Femur (tissue), 1 donor: ENCODE measurements around the gene SCGN.

Source experiments
- DNase-seq: peaks from one replicate; pipeline ENCODE4 v3.0.0-alpha.2; 2017

SCGN gene

DNA sequence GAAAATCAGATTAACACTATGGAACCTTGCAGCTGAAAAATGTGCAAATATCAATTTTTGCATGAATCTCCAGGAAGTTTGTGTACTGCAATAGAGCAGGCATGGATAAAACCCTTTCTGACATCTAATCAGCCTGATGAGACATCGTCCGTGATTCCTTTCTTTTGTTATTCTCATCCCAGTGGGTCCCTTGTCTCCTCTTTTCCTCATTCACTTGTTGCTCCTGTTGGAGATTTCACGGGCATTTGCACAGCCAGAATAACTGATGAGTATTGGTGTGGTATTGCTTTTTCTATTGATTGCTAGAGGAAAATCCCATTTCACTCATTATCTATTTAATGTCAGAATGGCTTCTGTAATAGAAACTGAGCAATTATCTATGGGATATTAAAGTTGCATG is 39.9 kb downstream of the SCGN start:
- DNase-seq: no peak

DNA sequence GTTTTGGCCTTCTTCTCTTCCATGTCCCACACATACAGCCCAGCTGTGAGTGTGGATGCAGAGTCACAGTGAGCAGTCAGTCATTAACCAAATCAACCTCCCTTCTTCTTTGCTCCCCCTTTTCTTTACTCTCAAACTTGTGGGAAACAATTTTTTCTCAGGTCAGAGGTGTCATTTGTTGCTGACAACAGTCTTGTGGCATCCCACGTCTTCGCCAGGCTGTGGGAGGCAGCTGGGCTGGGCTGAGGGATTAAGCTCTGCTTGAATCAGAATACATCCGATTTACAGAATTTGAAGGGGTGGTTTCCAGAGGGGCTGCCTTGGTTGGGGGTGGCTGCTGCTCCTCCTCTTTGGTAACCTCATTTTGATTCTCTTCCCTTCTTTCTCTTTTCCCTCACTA is 40.5 kb downstream of the SCGN start:
- DNase-seq: no peak

DNA sequence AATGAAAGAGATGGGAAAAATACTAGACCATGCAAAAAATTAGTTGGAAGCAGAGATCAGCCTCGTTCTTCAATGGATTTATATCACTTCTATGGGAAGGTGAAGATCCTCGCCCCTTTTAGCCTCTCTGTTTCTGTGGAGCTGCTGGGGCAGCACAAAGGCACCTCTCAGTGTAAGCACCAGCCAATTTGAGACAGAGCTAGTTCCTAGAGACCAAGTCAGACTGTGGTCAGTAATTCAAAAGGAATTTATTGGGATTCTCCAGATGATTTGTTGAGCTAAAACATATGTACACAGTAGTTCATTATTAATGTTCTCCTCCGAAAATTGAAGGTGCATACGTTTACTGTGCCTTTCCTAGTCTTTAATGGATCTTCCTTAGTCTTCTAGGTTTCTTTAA is 42.4 kb downstream of the SCGN start:
- DNase-seq: no peak

DNA sequence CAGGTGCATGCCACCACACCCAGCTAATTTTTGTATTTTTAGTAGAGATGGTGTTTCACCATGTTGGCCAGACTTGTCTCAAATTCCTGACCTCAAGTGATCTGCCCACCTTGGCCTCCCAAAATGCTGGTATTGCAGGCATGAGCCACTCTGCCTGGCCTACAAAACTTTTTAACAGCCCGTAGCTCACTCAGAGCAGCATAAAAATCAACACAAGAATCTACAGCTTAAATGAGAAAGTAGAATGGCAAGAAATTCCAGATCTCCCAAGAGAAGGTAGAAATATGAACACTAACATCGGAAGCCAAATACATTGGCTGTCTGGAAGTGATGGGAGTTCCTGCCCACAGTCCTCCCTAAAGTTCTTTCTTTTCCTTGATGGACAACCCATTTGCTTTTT is 43.7 kb downstream of the SCGN start:
- DNase-seq: no peak

DNA sequence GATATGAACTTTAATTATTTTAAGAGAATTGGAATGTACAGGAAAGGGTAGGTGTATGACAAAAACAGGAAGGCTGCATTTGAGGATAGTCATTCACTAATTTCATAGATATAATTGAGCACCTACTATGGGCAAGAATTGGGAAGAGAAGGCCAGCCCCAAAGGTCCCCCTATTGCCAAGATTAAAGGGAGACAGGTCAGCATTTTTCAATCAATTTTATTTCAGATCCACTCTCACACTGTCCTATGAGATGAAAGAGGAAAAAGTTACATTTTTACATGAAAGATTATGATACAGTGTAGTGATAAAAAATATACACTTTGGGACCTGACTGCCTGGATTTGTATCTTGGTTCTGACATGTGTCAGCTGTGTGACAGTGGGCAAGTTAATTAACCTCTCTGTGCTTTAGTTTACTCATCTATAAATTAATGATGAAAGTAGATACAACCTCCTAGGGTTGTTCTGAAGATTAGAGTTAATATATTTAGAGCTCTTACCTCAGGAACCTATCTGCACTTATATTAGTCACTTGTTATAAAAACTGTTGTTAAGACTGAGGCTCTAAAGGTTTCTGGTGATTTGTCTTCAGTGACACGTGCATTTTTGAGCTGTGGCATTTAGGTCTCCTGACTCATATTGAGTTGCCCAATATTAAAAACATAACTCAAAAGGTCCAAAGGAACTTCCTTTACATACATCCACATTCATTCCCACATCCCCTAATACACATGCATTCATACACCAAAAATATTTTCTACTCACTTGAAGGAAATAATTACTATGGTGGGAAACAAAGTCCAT is 45.7 kb downstream of the SCGN start:
- no peak for DNase-seq

DNA sequence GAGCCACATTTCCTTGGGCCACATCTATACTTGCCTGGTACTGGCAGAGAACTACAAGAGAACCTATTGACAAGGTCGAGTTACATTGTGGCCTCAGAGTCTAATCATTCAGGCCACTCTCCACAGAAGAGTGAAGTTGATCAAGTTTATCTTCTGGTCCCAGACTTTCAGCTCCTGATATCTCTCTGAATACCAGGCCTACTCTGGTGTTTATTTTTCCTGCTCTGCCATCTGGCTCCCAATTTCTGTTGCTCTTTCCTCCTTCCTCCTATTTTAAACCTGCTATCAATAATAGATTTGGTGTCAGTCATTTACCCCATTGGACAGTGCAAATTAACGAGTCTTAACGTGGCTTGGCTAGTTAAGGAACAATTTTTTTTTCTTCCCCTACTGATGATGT is 46.6 kb downstream of the SCGN start:
- no peak for DNase-seq

DNA sequence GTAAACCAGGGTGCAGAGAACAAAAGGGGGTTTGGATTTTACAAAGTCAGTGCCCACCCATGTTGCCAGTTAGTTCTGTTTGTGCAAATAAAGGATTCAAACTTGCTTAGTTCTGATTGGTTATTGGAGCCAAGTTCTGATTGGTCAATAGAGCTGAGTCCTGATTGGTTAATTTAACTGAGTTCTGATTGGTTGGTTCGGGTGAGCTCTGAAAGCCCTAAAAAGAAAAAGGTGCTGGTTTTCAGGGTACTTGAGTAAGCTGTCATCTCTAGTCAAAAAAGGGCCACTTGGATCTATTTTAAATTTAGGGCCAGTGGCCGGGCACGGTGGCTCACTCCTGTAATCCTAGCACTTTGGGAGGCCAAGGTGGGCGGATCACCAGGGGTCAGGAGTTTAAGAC is 47.6 kb downstream of the SCGN start:
- DNase-seq: no peak

DNA sequence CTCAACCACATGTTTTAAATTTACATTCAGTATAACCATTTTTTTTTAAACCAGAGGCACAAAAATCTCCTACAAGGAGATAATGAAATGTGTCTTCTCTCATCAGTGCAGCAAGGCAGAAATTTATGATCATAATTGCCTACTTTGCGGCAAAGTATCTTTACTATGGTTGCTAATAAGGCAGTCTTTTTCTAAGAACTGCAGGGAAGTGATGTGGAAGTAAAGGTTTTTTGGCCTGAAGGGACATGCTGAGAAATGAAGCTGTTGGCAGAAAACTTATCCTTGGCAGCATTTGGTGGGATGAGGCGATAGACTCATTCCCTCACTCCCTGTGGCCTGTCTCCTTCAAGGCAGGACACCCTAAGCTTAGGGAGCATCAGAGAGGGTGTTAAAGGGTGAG is 48.7 kb downstream of the SCGN start:
- DNase-seq: peak; percentile 23

DNA sequence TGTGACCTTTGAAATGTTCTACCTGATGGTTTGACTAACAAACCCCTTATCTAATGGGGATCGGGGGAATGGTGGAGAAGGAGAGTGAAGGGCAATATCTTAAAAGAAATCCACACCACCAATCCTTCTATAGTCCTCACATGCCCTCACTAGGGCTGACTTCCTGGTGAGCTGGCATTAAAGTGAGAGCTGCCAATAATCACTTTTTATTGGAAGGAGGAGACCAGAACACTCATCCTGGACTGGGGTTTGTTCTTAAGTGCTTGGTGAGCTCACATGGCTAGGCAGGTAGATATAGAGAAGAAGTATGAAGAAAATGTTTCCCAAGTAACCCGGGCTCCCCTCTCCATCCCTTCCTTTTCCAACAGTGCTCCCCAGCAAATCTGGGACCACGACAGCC is 49.8 kb downstream of the SCGN start:
- no peak for DNase-seq

DNA sequence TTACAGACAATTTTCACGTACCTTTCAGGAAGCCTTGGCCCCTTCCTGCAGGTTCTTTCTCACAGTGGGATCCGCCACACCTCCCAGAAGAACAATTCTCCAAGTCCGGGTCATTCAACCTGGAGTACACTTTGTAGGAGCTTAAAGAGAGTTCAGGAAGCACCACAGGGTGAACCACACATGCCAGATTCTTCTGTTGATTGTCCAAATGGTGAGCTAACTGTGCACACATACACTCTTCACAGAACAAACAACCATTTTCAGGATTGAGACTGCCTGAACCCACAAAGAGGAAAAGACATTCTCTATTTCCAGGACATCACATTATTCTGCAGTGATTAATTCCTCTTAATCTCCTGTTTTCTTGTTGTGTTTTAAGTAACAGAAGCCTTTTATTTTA is 51.0 kb downstream of the SCGN start:
- no peak for DNase-seq

DNA sequence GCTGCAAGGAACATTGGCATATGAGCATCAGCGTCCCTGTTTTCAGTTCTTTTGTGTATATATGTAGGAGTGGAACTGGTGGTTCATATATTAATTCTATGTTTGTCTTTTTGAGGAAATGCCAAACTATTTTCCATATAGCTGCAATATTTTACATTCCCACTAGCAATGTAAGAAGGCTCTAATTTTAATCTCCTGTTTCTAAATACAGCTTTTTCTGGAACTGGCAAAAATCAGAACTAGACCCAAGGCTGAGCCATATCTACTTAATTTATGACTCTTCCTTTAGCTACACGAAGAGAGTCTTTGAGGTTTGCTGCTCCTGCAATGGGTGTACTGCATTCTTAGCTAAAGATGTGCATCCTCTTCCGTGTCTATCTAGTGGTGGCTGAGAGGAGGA is 52.0 kb downstream of the SCGN start:
- no peak for DNase-seq

DNA sequence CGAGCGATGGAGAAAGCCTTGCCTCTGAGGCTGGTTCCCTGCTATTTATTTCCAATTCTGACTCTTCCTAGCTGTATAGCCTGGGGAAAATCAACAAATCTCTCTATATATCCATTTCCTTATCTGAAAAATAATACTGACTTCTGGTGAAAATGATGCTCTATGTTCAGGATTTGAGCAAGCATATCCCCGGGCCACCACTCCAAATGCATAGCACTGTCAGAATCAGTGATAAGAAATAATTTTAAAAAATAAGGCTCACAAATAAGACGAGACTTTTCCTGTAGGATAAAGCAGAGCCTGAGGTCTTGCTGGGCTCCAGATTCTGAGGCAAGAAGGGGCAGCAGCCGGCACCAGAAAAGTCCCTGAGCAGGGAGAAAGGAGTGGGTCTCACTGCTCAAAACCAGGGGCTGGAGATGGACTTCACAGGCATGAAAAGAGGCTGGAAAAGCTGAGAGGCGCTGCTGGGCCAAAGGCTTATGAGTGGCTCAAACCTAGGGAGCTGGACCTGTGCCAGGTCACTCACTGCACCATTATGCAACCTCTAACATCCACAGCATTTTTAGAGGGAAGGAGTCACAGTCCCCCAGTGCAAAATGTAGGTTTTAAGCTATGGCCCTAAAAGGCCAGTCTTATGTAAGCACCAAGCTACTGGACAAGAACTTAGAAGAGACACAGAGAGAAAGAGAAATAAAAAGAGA is 54.4 kb downstream of the SCGN start:
- DNase-seq: no peak

DNA sequence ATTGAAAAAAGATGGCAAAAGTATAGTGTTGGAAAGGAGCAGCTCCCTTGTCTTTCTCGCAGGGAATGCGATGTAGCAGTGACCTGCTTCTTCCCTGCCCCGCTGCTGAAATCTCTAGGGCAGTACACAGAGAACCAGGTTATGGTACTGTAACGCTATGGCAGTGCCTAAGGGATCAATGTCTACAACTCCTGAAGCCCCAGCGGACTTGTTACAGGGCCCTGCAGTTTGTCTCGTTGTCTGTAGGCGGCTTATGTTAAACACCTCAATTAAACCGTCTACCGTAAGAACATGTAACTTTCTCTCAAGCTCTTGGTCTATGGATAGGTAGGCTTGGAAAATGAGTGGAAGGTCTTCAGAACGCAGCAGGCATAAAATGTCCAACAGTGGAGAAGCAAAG is 57.7 kb downstream of the SCGN start:
- no peak for DNase-seq

DNA sequence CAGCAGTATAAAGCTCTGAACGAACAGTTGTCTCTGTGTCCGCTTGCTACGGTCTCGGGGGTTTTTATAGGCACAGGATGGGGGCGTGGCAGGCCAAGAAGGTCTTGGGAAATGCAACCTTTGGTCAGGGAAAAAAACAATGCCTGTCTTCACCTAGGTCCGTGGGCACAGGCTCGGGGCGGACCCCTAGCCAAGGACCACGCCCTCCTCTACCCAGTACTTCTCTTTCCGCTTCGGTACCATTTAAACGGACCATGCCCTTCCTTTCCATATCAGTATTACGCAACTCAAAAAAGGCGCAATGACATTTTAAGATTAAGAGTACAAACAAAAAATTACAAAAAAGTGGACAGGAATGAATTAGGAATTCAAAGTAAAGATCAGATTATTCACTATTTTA is 58.3 kb downstream of the SCGN start:
- no peak for DNase-seq

DNA sequence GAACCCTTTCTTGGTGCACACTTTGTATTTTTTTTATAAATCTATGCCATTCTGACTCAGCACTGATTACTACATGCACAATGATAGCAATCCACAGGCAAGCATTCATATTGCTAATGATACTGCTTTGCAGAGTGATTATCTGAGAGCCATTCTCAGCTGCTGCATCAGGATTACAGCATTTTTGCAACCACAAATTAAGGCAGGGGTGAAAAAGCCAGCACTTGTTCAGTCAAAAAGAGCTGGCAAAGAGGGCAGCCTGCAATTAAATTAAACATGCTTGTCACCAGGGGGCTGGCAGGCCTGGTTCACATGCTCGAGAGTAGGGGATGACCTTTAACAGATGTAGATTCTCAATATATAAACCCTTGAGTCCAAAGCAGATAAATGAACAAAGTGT is 61.8 kb downstream of the SCGN start:
- DNase-seq: no peak

DNA sequence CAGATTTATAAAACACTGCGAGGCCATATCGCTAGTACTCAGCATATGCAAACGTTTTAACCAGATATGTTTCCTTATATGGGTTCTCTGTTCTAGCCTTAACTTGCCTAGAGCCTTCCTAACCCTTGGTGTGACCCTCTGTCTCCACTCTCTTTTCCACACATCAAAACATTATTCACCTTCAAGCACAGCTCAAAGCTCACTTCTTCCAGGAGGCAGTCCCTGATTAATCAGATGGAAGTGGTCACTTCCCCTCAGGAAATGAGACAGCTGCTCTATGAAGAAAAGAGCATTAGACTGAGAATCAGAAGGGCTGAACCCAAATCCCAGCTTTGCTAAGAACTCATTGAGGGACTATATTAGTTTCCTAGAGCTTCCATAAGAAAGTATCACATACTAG is 62.8 kb downstream of the SCGN start:
- DNase-seq: no peak

DNA sequence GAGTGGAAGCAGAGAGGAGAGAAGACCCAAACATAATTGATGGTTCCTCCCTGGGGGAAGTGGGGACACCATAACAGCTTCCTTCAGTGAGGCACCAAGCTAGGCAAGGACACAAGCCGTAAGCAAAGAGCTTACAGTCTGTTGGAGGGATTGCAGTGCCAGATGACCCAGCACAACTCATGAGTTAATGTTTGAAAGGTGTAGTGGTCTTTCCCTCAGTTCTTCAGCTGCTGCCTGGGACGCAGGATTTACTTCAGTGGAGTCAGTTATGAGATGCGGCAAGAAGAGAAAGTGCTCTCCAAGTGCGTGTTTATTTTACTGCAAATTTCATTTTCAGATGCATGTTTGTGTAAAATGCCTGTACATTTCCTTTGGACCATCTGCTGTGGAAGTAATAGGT is 63.8 kb downstream of the SCGN start:
- DNase-seq: no peak

DNA sequence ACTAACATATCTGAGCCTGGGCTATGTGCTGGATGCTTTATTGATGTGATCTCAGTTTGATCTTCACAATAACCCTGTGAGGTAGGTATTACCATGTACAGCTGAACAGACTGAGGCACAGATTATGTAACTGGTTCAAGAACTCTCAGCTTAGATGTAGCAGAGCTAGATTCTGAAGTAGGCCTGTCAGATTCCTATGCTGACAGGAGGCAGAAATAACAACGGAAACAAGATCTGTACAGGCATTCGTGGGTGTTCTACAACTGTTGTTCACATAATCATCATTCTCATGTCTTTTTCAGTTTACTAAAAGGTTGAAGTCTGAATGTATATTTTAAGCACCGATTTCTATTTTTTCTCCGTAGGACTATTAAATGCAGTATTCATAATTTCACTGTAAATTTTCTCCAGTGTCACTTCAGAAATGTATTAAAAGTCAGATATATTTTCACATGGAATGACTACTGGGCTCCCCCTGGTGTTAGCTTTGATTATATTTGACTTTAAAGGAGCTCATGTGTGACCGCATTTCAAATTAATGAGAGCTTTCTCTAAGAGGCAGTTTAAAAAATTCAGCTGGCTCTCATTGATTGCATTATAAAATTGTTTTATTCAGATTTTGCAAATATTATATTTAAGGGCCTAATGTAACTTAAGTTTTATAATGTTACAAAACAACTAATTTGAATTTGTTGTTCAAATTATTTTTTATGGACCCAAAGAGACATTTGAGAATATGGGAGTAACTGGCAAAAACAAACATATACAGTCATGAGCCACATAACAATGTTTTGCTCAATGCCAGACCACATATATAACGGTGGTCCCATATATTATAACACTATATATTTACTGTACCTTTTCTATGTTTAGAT is 66.1 kb downstream of the SCGN start:
- DNase-seq: no peak

DNA sequence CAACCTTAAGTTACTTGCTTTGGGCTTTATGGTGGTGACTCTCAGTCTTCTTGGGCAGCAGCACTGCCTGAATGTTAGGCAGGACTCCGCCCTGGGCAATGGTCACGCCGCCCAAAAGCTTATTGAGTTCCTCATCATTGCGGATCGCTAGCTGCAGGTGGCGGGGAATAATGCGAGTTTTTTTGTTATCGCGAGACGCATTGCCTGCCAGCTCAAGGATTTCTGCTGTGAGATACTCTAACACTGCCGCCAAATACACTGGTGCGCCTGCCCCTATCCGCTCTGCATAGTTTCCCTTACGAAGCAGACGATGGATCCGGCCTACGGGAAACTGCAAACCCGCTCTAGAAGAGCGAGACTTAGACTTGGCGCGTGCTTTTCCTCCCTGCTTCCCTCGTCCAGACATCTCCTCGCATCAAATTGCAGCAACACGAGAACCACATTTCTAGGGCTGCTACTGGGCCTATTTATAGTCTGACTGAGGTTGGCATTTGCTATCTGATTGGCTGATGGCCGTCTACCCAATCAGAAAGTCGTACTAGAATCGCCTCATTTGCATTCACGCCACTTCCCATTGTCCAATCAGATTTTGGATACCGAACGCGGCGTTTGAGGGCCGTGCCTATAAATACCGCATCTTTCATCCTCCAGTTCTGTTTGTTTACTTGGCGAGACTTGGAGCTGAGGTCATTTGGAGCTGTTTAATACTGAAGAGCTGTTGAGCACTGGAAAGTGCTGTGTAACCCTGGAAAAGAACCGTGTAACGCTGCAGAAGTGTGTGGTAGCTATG is 74.3 kb downstream of the SCGN start:
- DNase-seq: no peak

DNA sequence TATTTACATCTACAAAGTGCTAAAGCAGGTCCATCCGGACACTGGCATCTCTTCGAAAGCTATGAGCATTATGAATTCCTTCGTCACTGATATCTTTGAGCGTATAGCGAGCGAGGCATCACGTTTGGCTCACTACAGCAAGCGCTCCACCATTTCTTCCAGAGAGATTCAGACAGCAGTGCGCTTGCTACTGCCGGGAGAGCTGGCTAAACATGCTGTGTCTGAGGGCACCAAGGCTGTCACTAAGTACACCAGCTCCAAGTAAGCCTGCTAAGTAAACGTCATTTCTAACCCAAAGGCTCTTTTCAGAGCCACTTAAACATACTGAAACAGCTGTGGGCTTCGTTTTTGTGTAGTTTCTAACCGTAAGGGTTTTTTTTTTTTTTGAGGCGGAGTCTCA is 75.0 kb downstream of the SCGN start:
- no peak for DNase-seq

DNA sequence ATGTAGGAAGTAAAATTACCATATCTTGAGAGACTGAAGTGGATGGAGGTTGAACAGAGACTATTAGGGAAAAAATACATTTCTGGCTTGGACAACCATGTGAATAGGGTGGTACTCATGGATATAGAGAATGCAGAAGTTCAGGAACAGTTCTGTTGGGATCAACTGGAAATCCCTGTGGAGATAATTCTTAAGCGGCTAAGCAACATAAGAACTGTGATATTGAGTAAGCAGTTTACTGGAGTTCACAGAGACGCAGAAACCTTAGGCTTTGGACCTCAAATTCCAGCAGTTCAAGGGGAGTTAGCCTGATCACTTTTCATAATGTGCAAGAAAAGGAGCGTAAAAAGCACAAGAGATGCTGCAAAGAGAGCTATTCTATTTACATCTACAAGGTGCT is 78.9 kb downstream of the SCGN start:
- DNase-seq: no peak

DNA sequence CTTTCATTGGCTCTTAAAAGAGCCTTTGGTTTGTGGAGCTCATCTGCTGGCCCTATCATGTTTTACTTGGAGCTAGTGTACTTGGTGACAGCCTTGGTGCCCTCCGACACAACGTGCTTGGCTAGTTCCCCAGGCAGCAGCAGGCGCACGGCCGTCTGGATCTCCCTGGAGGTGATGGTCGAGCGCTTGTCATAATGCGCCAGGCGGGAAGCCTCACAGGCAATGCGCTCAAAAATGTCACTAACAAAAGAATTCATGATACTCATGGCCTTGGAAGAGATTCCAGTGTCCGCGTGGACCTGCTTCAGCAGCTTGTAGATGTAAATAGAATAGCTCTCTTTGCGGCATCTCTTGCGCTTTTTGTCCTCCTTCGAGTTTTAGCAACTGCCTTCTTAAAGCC is 79.7 kb downstream of the SCGN start:
- DNase-seq: no peak
